HepG2 (cell line): Measurements from ENCODE around the gene REEP6. TPM values are rescaled to one million over a fixed set of nuclear protein-coding genes. Genes with fewer than 3 reads are reported as not detected.

Source experiments
- ATAC-seq: fragments of 200-7000 bp; cut with Tn5 transposase; 3 replicates; pipeline ENCODE4 v1.9.1; 2020; ENCODE audit warnings: mild to moderate bottlenecking, moderate library complexity
- BruUV-seq: library from RNA; stranded (reverse); fragments of 400-500 nt; replicated peaks from 2 replicates; lab custom pipeline; 2021; lab: Mats Ljungman, UMichigan
- CTCF ChIA-PET: fragments of 300-600 bp; formaldehyde crosslinking; extraction: SDS; loops from one replicate; lab custom pipeline; 2021; ENCODE audit warnings: low total read pairs, inconsistent platforms, low intra/inter-chr PET ratio; lab: Yijun Ruan, JAX
- POLR2A ChIA-PET: fragments of 350-600 bp; sonication (Branson Sonifier 250); formaldehyde crosslinking; loops from one replicate; lab custom pipeline; 2020; ENCODE audit warnings: antibody characterized with exemption, inconsistent platforms; lab: Yijun Ruan, JAX
- DNase-seq: peaks from one replicate; pipeline ENCODE4 v3.0.0-alpha.2; 2015; ENCODE audit warnings: low spot score
- FAIRE-seq: peaks from 3 replicates; lab custom pipeline; 2011; peaks lifted over from hg19 to GRCh38; lab: Jason Lieb, UNC
- H2AFZ ChIP-seq: one replicate; pipeline ENCODE4 v1.6.1; 2011; ENCODE audit warnings: low read length, inconsistent platforms
- H3K27ac ChIP-seq: fragments of 300-600 bp; 3 replicates; pipeline ENCODE4 v1.8.0; 2011; ENCODE audit warnings: mixed run types, mild to moderate bottlenecking, mixed read lengths, low read length, inconsistent platforms; ENCODE audit not compliant: insufficient read depth; ENCODE audit errors: extremely low read length
- H3K27me3 ChIP-seq, 2 experiments: fragments of 200-600 bp in 1 of 2; 2 replicates in 1 of 2; 3 replicates in 1 of 2; pipeline versions ENCODE4 v1.6.0 to v1.8.0; 2011; ENCODE audit warnings: low read length in 2 of 2, mild to moderate bottlenecking in 2 of 2, moderate library complexity in 2 of 2, inconsistent platforms in 1 of 2; ENCODE audit not compliant: insufficient read depth in 2 of 2, control insufficient read depth in 1 of 2
- H3K36me3 ChIP-seq, 2 experiments: fragments of 200-600 bp in 1 of 2; replicated peaks in 1 of 2; 2 replicates in 1 of 2; 3 replicates in 1 of 2; pipeline versions ENCODE4 v1.5.1 to v1.8.0; 2011; ENCODE audit warnings: low read length in 2 of 2, inconsistent platforms in 1 of 2; ENCODE audit not compliant: insufficient read depth in 2 of 2, control insufficient read depth in 1 of 2
- H3K4me1 ChIP-seq: 2 replicates; pipeline ENCODE4 v1.5.1; 2012; ENCODE audit warnings: low read length, inconsistent platforms; ENCODE audit not compliant: insufficient read depth
- H3K4me2 ChIP-seq: 2 replicates; pipeline ENCODE4 v1.6.0; 2011; ENCODE audit warnings: low read depth, low read length, inconsistent platforms
- H3K4me3 ChIP-seq, 3 experiments: fragments of 200-600 bp in 1 of 3; sonication (generic), shearing (Covaris generic) in 1 of 3; replicated peaks in 1 of 3; 2 replicates each; pipeline ENCODE4 v1.5.1; 2011 to 2016; ENCODE audit warnings: low read length in 3 of 3, inconsistent platforms in 2 of 3, low read depth in 2 of 3, mild to moderate bottlenecking in 2 of 3, control low read depth in 1 of 3, mixed read lengths in 1 of 3; ENCODE audit not compliant: insufficient read depth in 1 of 3
- H3K79me2 ChIP-seq: one replicate; pipeline ENCODE4 v1.6.1; 2011; ENCODE audit warnings: low read length, inconsistent platforms; ENCODE audit not compliant: insufficient read depth
- H3K9ac ChIP-seq: 2 replicates; pipeline ENCODE4 v1.6.0; 2011; ENCODE audit warnings: mild to moderate bottlenecking, low read depth, low read length, inconsistent platforms; ENCODE audit not compliant: insufficient read depth
- H3K9me3 ChIP-seq: 2 replicates; pipeline ENCODE4 v1.5.1; 2012; ENCODE audit warnings: mild to moderate bottlenecking, low read length
- H4K20me1 ChIP-seq: 2 replicates; pipeline ENCODE4 v1.6.0; 2011; ENCODE audit warnings: inconsistent platforms, mild to moderate bottlenecking, low read length, moderate library complexity; ENCODE audit not compliant: insufficient read depth
- AGO2 ChIP-seq: fragments of 200-400 bp; formaldehyde crosslinking; optimal IDR thresholded peaks from 2 replicates; pipeline ENCODE3; 2017; ENCODE audit warnings: mild to moderate bottlenecking, low read depth, low read length, moderate library complexity
- ATAD3A ChIP-seq: sonication (generic); formaldehyde crosslinking; IDR thresholded peaks from 2 replicates; pipeline ENCODE4 v1.4.0; 2020; ENCODE audit warnings: missing genetic modification reagents
- ELF4 ChIP-seq: sonication (generic); formaldehyde crosslinking; IDR thresholded peaks from 2 replicates; pipeline ENCODE4 v1.5.0; 2020; ENCODE audit warnings: missing genetic modification reagents, mild to moderate bottlenecking, moderate library complexity, borderline replicate concordance
- HOXA7 ChIP-seq: sonication (generic); formaldehyde crosslinking; IDR thresholded peaks from 2 replicates; pipeline ENCODE4 v1.8.1; 2022; ENCODE audit warnings: mild to moderate bottlenecking, missing genetic modification reagents, moderate library complexity
- MBNL3 ChIP-seq: fragments of 250-450 bp; sonication (Bioruptor Pico); conservative IDR thresholded peaks from 2 replicates; pipeline ENCODE4 v1.8.0; 2022; ENCODE audit warnings: mild to moderate bottlenecking, inconsistent platforms
- POLR2A ChIP-seq, 2 experiments: IDR thresholded peaks; 2 replicates each; pipeline ENCODE4 v1.6.1; 2011; ENCODE audit warnings: low read depth in 2 of 2, low read length in 2 of 2, mild to moderate bottlenecking in 1 of 2, moderate library complexity in 1 of 2; ENCODE audit not compliant: insufficient read depth in 1 of 2
- SP2 ChIP-seq: sonication (generic); formaldehyde crosslinking; IDR thresholded peaks from 2 replicates; pipeline ENCODE4 v1.5.1; 2020; ENCODE audit warnings: mild to moderate bottlenecking, missing genetic modification reagents
- TMF1 ChIP-seq: sonication (generic); formaldehyde crosslinking; IDR thresholded peaks from 2 replicates; pipeline ENCODE4 v1.8.1; 2022; ENCODE audit warnings: low read depth, missing genetic modification reagents
- ZFP36L1 ChIP-seq: sonication (generic); formaldehyde crosslinking; IDR thresholded peaks from 2 replicates; pipeline ENCODE4 v1.8.0; 2022; ENCODE audit warnings: mild to moderate bottlenecking, missing genetic modification reagents, moderate library complexity
- ZFP91 ChIP-seq: sonication (generic); formaldehyde crosslinking; IDR thresholded peaks from 2 replicates; pipeline ENCODE4 v1.9.0; 2022; ENCODE audit warnings: missing genetic modification reagents, mild to moderate bottlenecking, borderline replicate concordance
- ZNF737 ChIP-seq: sonication (generic); formaldehyde crosslinking; IDR thresholded peaks from 2 replicates; pipeline ENCODE4 v1.5.0; 2020; ENCODE audit warnings: missing genetic modification reagents, mild to moderate bottlenecking, borderline replicate concordance
- WGBS: methylation state at CpG from one replicate; pipeline ENCODE4 v1.1.6; 2017; ENCODE audit warnings: low lambda C conversion rate; 5-methylcytosine and 5-hydroxymethylcytosine counted together
- in situ Hi-C: cut with HindIII; loops from 2 replicates; pipeline ENCODE4 v1.10.0; 2017; ENCODE audit warnings: low pct_unique_long_range_greater_than_20kb; ENCODE audit not compliant: extremely low pct_ligation_motif_present
- intact Hi-C: fragments of 100-400 bp; cut with micrococcal nuclease; formaldehyde crosslinking; loops from one replicate; pipeline ENCODE4 v1.10.0; 2022; ENCODE audit not compliant: unreplicated experiment
- polyA plus RNA-seq, 8 experiments: library from polyadenylated mRNA; depleted of rRNA in 3 of 8; stranded (reverse) in 7 of 8; unstranded in 1 of 8; fragments of >200 nt; fragmentation: Illumina TruSeq in 4 of 8; extraction: Trizol in 4 of 8; gene quantifications; 2 replicates each; pipeline versions ENCODE4 v1.2.1 to v1.2.3, GENCODE V29; 2011 to 2016; ENCODE audit warnings: low read depth in 4 of 8, missing spikeins in 1 of 8, mixed read lengths in 1 of 8; ENCODE audit not compliant: insufficient read depth in 1 of 8
- total RNA-seq, 5 experiments: library from RNA; depleted of rRNA; stranded (reverse); fragments of >200 nt; fragmentation: Illumina TruSeq; extraction: Trizol; gene quantifications; 2 replicates each; pipeline ENCODE4 v1.2.3, GENCODE V29; 2016; ENCODE audit warnings: low read depth in 1 of 5
- TF ChIP-seq, protein P1 (sequence below): sonication (generic); formaldehyde crosslinking; IDR thresholded peaks from 2 replicates; pipeline ENCODE4 v1.8.1; 2023; ENCODE audit warnings: mild to moderate bottlenecking, missing genetic modification reagents
- TF ChIP-seq, protein P2 (sequence below): IDR thresholded peaks from 2 replicates; pipeline ENCODE4 v1.6.1; 2016; ENCODE audit warnings: mild to moderate bottlenecking

Gene REEP6
- total and polyA plus RNA-seq, 2 of the 13 experiments (the other 11 are each of a cell fraction or from before 2014, with no cell fraction given) = 10.0 to 28.8 TPM

GRCh38 chr19:1494115-1494815 is 3.3 kb downstream of the REEP6 start:
- intact Hi-C loops (no loop called here), in situ Hi-C loops (no loop called here)
- H3K4me1 ChIP-seq = peaks cover 56% of the 10 kb centered on the region
- no peaks in the 10 kb centered on the region for H3K27me3 ChIP-seq
- WGBS = 38% methylated on average over 9 of the region's 15 CpGs
- no peaks in the 10 kb centered on the region for H3K36me3 ChIP-seq
- H3K9me3 ChIP-seq = no peaks in the 10 kb centered on the region
- TF ChIP-seq HOXA7 (CRISPR knock-in tag) (no peak), AGO2 (peak; percentile 24), POLR2A (IDR thresholded peaks at IDR 0.05; ENCODE audit: insufficient read depth in 1 of 2, low read depth in 2 of 2, low read length in 2 of 2) (peak in 1 of 2 experiments; percentile 34; a peak in 1 of 4 replicates), ATAD3A (CRISPR knock-in tag) (no peak), SP2 (CRISPR knock-in tag) (no peak), TMF1 (CRISPR knock-in tag) (0 out of 2 replicates have a peak, but pooled peaks have one; percentile 47), ELF4 (CRISPR knock-in tag) (no peak)
- no peak overlapping the region for H3K27ac ChIP-seq
- no peak for ATAC-seq
- H4K20me1 ChIP-seq = no peaks in the 10 kb centered on the region
- BruUV-seq = no TSS peak
- no peak overlapping the region for H3K9ac ChIP-seq
- peak overlapping the region; percentile 94; the same call in 1 of the 2 replicates for H3K4me2 ChIP-seq
- no peak for FAIRE-seq
- H3K79me2 ChIP-seq = peaks cover 6% of the 10 kb centered on the region
- H2AFZ ChIP-seq = no peak overlapping the region
- no peak overlapping the region for H3K4me3 ChIP-seq
- ChIA-PET CTCF (no interaction called here), POLR2A (interaction anchor here (1.3 to 1.5 kb wide), 2 partner anchors 17 to 50 kb away, joined by 4 to 6 read pairs; no protein-coding TSS in a partner anchor)
- DNase-seq = no peak

GRCh38 chr19:1495051-1495798 is 4.2 kb downstream of the REEP6 start:
- ATAC-seq (no peak), FAIRE-seq (no peak), DNase-seq (no peak)
- ChIA-PET CTCF (no interaction called here), POLR2A (no interaction called here)
- no peak overlapping the region for H3K4me3 ChIP-seq
- no peak overlapping the region for H3K27ac ChIP-seq
- no peak overlapping the region for H2AFZ ChIP-seq
- in situ Hi-C loops = no loop called here
- H4K20me1 ChIP-seq = no peaks in the 10 kb centered on the region
- peaks cover 6% of the 10 kb centered on the region for H3K79me2 ChIP-seq
- H3K9ac ChIP-seq = no peak overlapping the region
- H3K4me1 ChIP-seq = peaks cover 51% of the 10 kb centered on the region
- no peak overlapping the region for H3K4me2 ChIP-seq
- H3K27me3 ChIP-seq = no peaks in the 10 kb centered on the region
- no TSS peak for BruUV-seq
- WGBS = 73% methylated on average over 13 of the region's 37 CpGs
- no peaks in the 10 kb centered on the region for H3K9me3 ChIP-seq
- H3K36me3 ChIP-seq = no peaks in the 10 kb centered on the region
- intact Hi-C loops = no loop called here
- TF ChIP-seq MBNL3 (CRISPR knock-in tag) = no peak
- TF ChIP-seq ZFP36L1 = no peak
- TF ChIP-seq ZNF737 (CRISPR knock-in tag) = no peak
- 0 out of 2 replicates have a peak, but pooled peaks have one; percentile 28 for TF ChIP-seq ZFP91 (CRISPR knock-in tag)
- TF ChIP-seq, protein P1, sequence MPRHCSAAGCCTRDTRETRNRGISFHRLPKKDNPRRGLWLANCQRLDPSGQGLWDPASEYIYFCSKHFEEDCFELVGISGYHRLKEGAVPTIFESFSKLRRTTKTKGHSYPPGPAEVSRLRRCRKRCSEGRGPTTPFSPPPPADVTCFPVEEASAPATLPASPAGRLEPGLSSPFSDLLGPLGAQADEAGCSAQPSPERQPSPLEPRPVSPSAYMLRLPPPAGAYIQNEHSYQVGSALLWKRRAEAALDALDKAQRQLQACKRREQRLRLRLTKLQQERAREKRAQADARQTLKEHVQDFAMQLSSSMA = no peak
- TF ChIP-seq, protein P2, sequence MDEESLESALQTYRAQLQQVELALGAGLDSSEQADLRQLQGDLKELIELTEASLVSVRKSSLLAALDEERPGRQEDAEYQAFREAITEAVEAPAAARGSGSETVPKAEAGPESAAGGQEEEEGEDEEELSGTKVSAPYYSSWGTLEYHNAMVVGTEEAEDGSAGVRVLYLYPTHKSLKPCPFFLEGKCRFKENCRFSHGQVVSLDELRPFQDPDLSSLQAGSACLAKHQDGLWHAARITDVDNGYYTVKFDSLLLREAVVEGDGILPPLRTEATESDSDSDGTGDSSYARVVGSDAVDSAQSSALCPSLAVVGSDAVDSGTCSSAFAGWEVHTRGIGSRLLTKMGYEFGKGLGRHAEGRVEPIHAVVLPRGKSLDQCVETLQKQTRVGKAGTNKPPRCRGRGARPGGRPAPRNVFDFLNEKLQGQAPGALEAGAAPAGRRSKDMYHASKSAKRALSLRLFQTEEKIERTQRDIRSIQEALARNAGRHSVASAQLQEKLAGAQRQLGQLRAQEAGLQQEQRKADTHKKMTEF (CRISPR knock-in tag) = no peak
